HEK293 (cell line): Measurements from ENCODE around the gene GNG12.

ENCODE experiments used
- GLIS1 ChIP-seq: fragments of 450-650 bp; formaldehyde crosslinking; IDR thresholded peaks from 2 replicates; pipeline ENCODE4 v1.5.1; 2016; ENCODE audit warnings: missing biosample characterization, missing genetic modification characterization
- IKZF3 ChIP-seq: fragments of 450-650 bp; IDR thresholded peaks from 2 replicates; pipeline ENCODE4 v1.5.0; 2018; ENCODE audit warnings: missing biosample characterization, mild to moderate bottlenecking, missing genetic modification characterization, moderate library complexity
- MYNN ChIP-seq: fragments of 450-650 bp; formaldehyde crosslinking; IDR thresholded peaks from 2 replicates; pipeline ENCODE4 v1.5.1; 2016; ENCODE audit warnings: missing biosample characterization, missing genetic modification characterization, borderline replicate concordance
- MZF1 ChIP-seq: fragments of 450-650 bp; formaldehyde crosslinking; IDR thresholded peaks from 2 replicates; pipeline ENCODE4 v1.5.1; 2017; ENCODE audit warnings: missing biosample characterization, missing genetic modification characterization, borderline replicate concordance
- OSR2 ChIP-seq: fragments of 450-650 bp; formaldehyde crosslinking; IDR thresholded peaks from 2 replicates; pipeline ENCODE4 v1.5.1; 2016; ENCODE audit warnings: missing biosample characterization, missing genetic modification characterization
- SCRT1 ChIP-seq: fragments of 450-650 bp; formaldehyde crosslinking; IDR thresholded peaks from 2 replicates; pipeline ENCODE4 v1.5.1; 2016; ENCODE audit warnings: missing biosample characterization, missing genetic modification characterization, borderline replicate concordance
- SETDB1 ChIP-seq: IDR thresholded peaks from one replicate; pipeline ENCODE4 v1.6.1; 2017; ENCODE audit warnings: mild to moderate bottlenecking, low read length, moderate library complexity, mixed read lengths; ENCODE audit not compliant: insufficient read length
- ZBTB1 ChIP-seq: fragments of 450-650 bp; formaldehyde crosslinking; IDR thresholded peaks from 2 replicates; pipeline ENCODE4 v1.5.1; 2016; ENCODE audit warnings: missing biosample characterization, missing genetic modification characterization
- ZBTB20 ChIP-seq: fragments of 450-650 bp; formaldehyde crosslinking; IDR thresholded peaks from 2 replicates; pipeline ENCODE4 v1.5.1; 2016; ENCODE audit warnings: missing biosample characterization, missing genetic modification characterization
- ZBTB8A ChIP-seq: fragments of 450-650 bp; formaldehyde crosslinking; IDR thresholded peaks from 2 replicates; pipeline ENCODE4 v1.5.1; 2016; ENCODE audit warnings: missing biosample characterization, missing genetic modification characterization
- ZNF175 ChIP-seq: fragments of 450-650 bp; formaldehyde crosslinking; IDR thresholded peaks from 2 replicates; pipeline ENCODE4 v1.5.1; 2016; ENCODE audit warnings: missing biosample characterization, missing genetic modification characterization
- ZNF266 ChIP-seq: fragments of 450-650 bp; formaldehyde crosslinking; IDR thresholded peaks from 2 replicates; pipeline ENCODE4 v1.5.1; 2016; ENCODE audit warnings: missing biosample characterization, missing genetic modification characterization, low read depth
- ZNF280C ChIP-seq: fragments of 450-650 bp; formaldehyde crosslinking; IDR thresholded peaks from 2 replicates; pipeline ENCODE4 v1.5.1; 2016; ENCODE audit warnings: missing biosample characterization, missing genetic modification characterization
- ZNF302 ChIP-seq: fragments of 450-650 bp; formaldehyde crosslinking; IDR thresholded peaks from 2 replicates; pipeline ENCODE4 v1.5.1; 2016; ENCODE audit warnings: missing biosample characterization, missing genetic modification characterization, low read depth
- ZNF311 ChIP-seq: fragments of 450-650 bp; formaldehyde crosslinking; IDR thresholded peaks from 2 replicates; pipeline ENCODE4 v1.5.1; 2017; ENCODE audit warnings: missing biosample characterization, missing genetic modification characterization, borderline replicate concordance
- ZNF335 ChIP-seq: fragments of 450-650 bp; formaldehyde crosslinking; conservative IDR thresholded peaks from 2 replicates; pipeline ENCODE4 v1.5.1; 2016; ENCODE audit warnings: missing biosample characterization, missing genetic modification characterization
- ZNF366 ChIP-seq: fragments of 450-650 bp; formaldehyde crosslinking; conservative IDR thresholded peaks from 2 replicates; pipeline ENCODE4 v1.5.1; 2016; ENCODE audit warnings: missing biosample characterization, missing genetic modification characterization
- ZNF404 ChIP-seq: fragments of 450-650 bp; formaldehyde crosslinking; IDR thresholded peaks from 2 replicates; pipeline ENCODE4 v1.5.1; 2017; ENCODE audit warnings: missing biosample characterization, missing genetic modification characterization
- ZNF514 ChIP-seq: fragments of 450-650 bp; formaldehyde crosslinking; IDR thresholded peaks from 2 replicates; pipeline ENCODE4 v1.5.1; 2016; ENCODE audit warnings: missing biosample characterization, missing genetic modification characterization
- ZNF610 ChIP-seq: fragments of 450-650 bp; formaldehyde crosslinking; IDR thresholded peaks from 2 replicates; pipeline ENCODE4 v1.5.1; 2016; ENCODE audit warnings: missing biosample characterization, missing genetic modification characterization, borderline replicate concordance
- ZNF768 ChIP-seq: fragments of 450-650 bp; formaldehyde crosslinking; IDR thresholded peaks from 2 replicates; pipeline ENCODE4 v1.5.1; 2018; ENCODE audit warnings: missing biosample characterization, mild to moderate bottlenecking, missing genetic modification characterization
- ZNF791 ChIP-seq: fragments of 450-650 bp; formaldehyde crosslinking; IDR thresholded peaks from 2 replicates; pipeline ENCODE4 v1.5.1; 2016; ENCODE audit warnings: missing biosample characterization, missing genetic modification characterization
- ZNF843 ChIP-seq: fragments of 450-650 bp; formaldehyde crosslinking; IDR thresholded peaks from 2 replicates; pipeline ENCODE4 v1.5.1; 2016; ENCODE audit warnings: missing biosample characterization, missing genetic modification characterization
- ZSCAN30 ChIP-seq: fragments of 450-650 bp; IDR thresholded peaks from 2 replicates; pipeline ENCODE4 v1.5.1; 2018; ENCODE audit warnings: missing biosample characterization, mild to moderate bottlenecking, missing genetic modification characterization, moderate library complexity
- TF ChIP-seq, protein P1 (sequence below): fragments of 450-650 bp; formaldehyde crosslinking; IDR thresholded peaks from 2 replicates; pipeline ENCODE4 v1.5.1; 2016; ENCODE audit warnings: missing biosample characterization, missing genetic modification characterization, borderline replicate concordance
- TF ChIP-seq, protein P2 (sequence below): fragments of 450-650 bp; formaldehyde crosslinking; IDR thresholded peaks from 2 replicates; pipeline ENCODE4 v1.5.1; 2017; ENCODE audit warnings: missing biosample characterization, missing genetic modification characterization
- TF ChIP-seq, protein P3 (sequence below): fragments of 450-650 bp; formaldehyde crosslinking; IDR thresholded peaks from 2 replicates; pipeline ENCODE4 v1.5.1; 2017; ENCODE audit warnings: missing biosample characterization, missing genetic modification characterization
- TF ChIP-seq, protein P4 (sequence below): fragments of 450-650 bp; formaldehyde crosslinking; IDR thresholded peaks from 2 replicates; pipeline ENCODE4 v1.5.1; 2016; ENCODE audit warnings: missing biosample characterization, missing genetic modification characterization, borderline replicate concordance

The GNG12 gene

DNA sequence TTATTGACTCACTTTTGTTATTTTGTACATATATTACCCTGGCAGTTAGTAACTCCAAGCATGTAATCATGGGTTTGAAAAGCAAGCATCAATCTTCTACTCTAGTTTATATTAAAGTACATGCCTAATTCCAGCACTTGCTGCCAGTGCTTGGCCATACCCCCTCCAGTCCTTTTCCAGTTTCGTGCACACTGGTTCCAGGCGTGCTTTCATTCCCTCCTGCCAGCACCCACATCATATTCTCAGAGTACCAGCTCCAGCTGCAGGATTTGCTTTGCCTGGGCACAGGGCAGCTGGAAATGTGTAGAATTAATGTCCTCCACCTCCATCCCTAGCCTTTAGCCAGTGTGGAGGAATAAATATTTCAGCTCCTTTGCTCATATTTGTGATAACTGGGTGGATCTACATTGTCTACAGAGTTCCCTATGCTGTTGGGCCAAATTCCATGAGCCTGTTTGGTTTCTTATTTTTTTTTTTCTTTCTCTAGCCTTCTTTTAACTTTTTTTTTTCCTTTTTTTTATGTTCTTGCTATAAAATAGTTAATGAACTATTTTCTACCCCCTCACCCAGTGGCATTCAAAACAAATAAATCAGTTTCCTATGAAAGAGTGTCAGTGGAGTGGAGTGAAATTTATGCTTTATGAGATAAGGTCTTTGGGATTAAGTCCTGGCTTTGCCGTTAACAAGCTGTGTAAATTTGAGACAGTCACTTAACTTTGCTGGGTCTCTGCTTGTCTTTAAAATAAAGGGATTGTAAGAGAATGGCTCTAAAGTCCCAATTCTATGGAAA, 2.6 kb upstream of the GNG12 start (continued):
- TF ChIP-seq ZNF843 (peak; percentile 85), MYNN (tag by site-specific recombination) (no peak), ZNF175 (tag by site-specific recombination) (no peak), ZNF768 (tag by site-specific recombination) (peak; percentile 48; the same call in 1 of the 2 replicates), ZBTB20 (tag by site-specific recombination) (peak; percentile 52; the same call in 1 of the 2 replicates), ZSCAN30 (tag by site-specific recombination) (peak; percentile 60; the same call in 1 of the 2 replicates), ZNF610 (tag by site-specific recombination) (no peak), ZBTB1 (0 out of 2 replicates have a peak, but pooled peaks have one; percentile 32), ZBTB8A (tag by site-specific recombination) (peak; percentile 42), ZNF266 (tag by site-specific recombination) (no peak), SETDB1 (no peak), ZNF366 (tag by site-specific recombination) (0 out of 2 replicates have a peak, but pooled peaks have one; percentile 21), ZNF514 (tag by site-specific recombination) (no peak), ZNF791 (tag by site-specific recombination) (no peak), ZNF302 (tag by site-specific recombination) (no peak), OSR2 (tag by site-specific recombination) (peak; percentile 55), MZF1 (tag by site-specific recombination) (no peak), SCRT1 (no peak), GLIS1 (tag by site-specific recombination) (no peak; the same call in 1 of the 2 replicates), ZNF311 (tag by site-specific recombination) (no peak), IKZF3 (tag by site-specific recombination) (peak; percentile 50), ZNF335 (tag by site-specific recombination) (peak; percentile 34; the same call in 1 of the 2 replicates), ZNF280C (tag by site-specific recombination) (no peak), ZNF404 (no peak)
- TF ChIP-seq, protein P1, sequence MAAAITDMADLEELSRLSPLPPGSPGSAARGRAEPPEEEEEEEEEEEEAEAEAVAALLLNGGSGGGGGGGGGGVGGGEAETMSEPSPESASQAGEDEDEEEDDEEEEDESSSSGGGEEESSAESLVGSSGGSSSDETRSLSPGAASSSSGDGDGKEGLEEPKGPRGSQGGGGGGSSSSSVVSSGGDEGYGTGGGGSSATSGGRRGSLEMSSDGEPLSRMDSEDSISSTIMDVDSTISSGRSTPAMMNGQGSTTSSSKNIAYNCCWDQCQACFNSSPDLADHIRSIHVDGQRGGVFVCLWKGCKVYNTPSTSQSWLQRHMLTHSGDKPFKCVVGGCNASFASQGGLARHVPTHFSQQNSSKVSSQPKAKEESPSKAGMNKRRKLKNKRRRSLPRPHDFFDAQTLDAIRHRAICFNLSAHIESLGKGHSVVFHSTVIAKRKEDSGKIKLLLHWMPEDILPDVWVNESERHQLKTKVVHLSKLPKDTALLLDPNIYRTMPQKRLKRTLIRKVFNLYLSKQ (tag by site-specific recombination) = no peak
- TF ChIP-seq, protein P2, sequence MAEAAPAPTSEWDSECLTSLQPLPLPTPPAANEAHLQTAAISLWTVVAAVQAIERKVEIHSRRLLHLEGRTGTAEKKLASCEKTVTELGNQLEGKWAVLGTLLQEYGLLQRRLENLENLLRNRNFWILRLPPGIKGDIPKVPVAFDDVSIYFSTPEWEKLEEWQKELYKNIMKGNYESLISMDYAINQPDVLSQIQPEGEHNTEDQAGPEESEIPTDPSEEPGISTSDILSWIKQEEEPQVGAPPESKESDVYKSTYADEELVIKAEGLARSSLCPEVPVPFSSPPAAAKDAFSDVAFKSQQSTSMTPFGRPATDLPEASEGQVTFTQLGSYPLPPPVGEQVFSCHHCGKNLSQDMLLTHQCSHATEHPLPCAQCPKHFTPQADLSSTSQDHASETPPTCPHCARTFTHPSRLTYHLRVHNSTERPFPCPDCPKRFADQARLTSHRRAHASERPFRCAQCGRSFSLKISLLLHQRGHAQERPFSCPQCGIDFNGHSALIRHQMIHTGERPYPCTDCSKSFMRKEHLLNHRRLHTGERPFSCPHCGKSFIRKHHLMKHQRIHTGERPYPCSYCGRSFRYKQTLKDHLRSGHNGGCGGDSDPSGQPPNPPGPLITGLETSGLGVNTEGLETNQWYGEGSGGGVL (tag by site-specific recombination) = 0 out of 2 replicates have a peak, but pooled peaks have one; percentile 8
- TF ChIP-seq, protein P3, sequence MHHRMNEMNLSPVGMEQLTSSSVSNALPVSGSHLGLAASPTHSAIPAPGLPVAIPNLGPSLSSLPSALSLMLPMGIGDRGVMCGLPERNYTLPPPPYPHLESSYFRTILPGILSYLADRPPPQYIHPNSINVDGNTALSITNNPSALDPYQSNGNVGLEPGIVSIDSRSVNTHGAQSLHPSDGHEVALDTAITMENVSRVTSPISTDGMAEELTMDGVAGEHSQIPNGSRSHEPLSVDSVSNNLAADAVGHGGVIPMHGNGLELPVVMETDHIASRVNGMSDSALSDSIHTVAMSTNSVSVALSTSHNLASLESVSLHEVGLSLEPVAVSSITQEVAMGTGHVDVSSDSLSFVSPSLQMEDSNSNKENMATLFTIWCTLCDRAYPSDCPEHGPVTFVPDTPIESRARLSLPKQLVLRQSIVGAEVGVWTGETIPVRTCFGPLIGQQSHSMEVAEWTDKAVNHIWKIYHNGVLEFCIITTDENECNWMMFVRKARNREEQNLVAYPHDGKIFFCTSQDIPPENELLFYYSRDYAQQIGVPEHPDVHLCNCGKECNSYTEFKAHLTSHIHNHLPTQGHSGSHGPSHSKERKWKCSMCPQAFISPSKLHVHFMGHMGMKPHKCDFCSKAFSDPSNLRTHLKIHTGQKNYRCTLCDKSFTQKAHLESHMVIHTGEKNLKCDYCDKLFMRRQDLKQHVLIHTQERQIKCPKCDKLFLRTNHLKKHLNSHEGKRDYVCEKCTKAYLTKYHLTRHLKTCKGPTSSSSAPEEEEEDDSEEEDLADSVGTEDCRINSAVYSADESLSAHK = no peak
- TF ChIP-seq, protein P4, sequence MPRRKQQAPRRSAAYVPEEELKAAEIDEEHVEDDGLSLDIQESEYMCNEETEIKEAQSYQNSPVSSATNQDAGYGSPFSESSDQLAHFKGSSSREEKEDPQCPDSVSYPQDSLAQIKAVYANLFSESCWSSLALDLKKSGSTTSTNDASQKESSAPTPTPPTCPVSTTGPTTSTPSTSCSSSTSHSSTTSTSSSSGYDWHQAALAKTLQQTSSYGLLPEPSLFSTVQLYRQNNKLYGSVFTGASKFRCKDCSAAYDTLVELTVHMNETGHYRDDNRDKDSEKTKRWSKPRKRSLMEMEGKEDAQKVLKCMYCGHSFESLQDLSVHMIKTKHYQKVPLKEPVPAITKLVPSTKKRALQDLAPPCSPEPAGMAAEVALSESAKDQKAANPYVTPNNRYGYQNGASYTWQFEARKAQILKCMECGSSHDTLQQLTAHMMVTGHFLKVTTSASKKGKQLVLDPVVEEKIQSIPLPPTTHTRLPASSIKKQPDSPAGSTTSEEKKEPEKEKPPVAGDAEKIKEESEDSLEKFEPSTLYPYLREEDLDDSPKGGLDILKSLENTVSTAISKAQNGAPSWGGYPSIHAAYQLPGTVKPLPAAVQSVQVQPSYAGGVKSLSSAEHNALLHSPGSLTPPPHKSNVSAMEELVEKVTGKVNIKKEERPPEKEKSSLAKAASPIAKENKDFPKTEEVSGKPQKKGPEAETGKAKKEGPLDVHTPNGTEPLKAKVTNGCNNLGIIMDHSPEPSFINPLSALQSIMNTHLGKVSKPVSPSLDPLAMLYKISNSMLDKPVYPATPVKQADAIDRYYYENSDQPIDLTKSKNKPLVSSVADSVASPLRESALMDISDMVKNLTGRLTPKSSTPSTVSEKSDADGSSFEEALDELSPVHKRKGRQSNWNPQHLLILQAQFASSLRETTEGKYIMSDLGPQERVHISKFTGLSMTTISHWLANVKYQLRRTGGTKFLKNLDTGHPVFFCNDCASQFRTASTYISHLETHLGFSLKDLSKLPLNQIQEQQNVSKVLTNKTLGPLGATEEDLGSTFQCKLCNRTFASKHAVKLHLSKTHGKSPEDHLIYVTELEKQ (tag by site-specific recombination) = no peak
